Measurements from ENCODE around the gene IVD.

Gene IVD

DNA sequence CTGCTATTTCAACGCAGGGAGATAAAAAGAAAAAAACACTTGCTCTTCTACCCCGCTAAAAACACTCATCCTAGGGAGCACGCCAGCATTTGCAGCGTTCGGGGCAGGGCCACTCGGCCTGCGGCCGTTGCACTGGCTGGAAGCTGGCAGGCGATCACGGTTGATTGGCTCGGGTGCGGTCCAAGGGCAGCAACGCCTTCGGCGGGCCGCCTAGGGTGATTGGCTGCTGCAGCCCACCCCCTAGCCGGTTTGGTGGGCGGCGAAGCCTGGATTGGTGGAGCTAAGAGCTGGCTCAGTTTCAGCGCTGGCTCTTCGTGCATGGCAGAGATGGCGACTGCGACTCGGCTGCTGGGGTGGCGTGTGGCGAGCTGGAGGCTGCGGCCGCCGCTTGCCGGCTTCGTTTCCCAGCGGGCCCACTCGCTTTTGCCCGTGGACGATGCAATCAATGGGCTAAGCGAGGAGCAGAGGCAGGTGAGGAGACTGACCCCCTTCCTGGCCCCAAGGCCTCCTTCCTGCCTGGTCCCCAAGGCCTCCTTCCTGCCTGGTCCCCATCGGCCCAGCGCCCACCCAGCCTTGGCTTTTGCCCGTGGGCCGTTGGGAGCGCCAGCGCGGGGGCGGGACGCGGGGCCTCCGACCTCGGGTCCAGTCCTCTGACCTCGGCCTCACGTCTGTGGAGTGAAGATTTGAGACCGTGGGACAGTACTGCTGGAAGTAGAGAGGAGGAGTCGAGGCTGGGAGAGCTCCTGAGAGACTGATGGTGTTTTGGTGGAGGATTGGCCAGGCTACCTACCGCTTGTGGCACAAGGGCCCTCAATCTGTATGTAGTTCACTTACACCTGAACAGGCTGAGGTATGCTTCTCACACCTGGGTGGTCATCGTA is at the start of gene IVD:
IVD (plus strand) TSS at position 295 of the 881 bp plus-strand sequence; CDS start at position 328, 33 bp downstream.
- DNase-seq, result peak; percentile 92

- no peak for DNase-seq
Observed at GRCh38 chr15:40355976-40356585, 49.5 kb upstream of the IVD start.

DNA sequence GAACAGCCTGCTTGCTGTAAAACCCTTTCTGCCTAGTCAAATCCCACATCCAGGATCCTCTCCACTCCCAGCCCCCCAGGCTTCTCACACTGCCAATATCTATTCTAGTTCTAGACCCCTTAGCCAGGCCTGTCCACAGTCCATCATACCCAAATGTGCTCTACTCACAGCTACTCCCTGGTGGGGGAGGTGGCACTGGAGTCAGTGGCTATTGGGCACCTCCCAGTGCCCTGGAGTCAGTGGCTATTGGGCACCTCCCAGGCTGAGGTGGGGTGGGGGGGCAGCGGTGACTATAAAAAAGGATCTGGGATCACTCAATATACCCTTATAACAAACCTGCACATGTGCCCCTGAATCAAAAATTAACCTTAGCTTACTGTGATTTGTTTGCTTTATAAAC is 48.3 kb upstream of the IVD start:
- DNase-seq, result no peak

DNA sequence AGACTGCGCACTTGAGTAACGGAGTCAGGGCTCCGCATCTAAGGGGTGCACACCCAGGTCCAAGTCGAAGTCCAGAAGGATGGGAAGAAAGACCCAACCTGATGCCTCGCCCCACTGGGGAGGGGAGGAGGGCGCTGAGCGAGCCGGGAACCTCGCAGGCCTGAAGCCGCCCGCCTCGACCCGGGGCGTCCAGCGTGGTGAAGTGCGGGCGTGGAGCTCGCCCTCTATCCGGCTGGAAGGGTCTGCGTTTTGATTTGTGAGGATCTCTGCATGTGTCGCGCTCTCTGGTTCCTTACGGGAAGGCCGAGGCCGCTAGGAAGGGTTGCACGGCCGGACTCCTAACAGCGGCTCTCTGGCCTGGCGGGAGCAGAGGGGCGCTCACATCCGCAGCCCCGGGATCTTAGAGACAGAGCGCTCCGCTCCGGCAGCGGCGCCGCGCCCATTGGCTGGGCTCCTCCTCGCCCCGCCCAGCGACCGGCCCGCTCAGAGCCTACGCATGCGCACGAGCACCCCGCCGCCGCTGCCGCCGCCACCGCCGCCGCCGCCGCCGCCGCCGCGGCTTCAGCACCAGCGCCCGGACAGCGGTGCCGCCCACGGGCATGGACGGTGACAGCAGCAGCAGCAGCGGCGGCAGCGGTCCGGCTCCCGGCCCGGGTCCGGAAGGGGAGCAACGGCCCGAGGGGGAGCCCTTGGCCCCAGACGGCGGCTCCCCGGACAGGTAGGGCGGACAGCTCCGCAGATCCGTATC is 47.7 kb upstream of the IVD start, which contains the start of gene DISP2:
DISP2 (plus strand) TSS at position 497 of the 748 bp plus-strand sequence; CDS start at position 600, 103 bp downstream.
- peak; percentile 66 for DNase-seq

DNA sequence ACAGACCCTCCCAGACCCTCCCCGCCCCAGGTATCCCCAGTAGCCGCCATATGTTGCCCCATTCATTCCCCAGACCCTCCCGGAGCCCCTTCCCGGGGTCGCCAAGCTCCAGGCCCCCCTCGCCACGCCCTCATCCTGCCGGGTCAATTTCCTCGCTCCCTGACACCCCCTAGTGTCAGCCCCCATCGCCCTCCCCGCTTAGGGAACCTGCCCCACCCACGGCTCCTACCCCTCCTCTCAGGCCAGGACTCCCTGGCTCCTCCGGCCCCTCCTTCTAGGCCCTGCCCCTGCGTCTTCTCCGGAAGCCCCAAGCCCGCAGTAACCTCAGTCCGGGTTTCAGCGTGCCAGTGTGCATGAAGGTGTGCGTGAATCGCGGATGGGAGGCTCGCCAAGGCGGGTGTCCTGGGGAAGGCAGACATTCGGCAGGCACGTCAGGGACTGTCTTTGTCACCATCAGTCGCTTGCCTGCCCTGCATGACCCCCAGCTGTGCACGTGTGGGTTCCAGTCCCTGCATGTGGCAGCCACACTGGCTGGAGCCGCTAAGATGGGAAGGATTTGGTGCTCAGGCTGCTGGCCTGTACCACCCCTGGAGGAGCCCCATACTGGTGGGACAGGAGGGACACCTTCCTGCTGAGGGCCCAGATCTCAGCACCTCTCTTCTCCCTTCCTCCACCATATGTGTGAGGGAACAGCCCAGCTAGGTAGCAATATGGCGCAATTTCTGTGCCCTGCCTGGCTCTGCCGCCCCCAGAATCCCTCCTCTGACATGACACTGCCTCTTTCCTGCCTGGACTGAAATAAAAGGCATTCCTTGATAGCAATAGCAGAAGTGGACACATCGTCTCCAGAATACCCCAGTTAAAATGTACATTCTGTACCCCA is 46.9 kb upstream of the IVD start:
- DNase-seq, result no peak

DNA sequence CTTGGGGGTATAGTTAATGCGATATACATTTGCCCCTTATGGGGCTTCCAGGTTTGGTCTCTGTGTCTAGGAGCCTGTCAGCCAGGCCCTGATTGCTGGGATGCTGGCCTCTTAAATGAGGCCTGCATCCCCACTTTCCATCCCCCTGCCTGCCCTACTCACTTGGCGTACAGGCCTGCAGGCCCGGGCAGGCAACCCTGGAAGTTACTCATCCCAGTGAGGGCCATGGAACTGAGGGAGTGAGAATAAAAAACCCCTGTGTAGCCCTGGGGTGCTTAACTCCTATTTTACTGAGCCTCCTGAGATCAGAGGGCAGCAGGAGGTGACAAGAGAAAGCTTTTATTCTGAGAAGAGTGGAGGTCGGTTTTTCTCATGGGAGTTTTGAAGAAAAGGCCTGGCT is 45.6 kb upstream of the IVD start:
- no peak for DNase-seq

DNA sequence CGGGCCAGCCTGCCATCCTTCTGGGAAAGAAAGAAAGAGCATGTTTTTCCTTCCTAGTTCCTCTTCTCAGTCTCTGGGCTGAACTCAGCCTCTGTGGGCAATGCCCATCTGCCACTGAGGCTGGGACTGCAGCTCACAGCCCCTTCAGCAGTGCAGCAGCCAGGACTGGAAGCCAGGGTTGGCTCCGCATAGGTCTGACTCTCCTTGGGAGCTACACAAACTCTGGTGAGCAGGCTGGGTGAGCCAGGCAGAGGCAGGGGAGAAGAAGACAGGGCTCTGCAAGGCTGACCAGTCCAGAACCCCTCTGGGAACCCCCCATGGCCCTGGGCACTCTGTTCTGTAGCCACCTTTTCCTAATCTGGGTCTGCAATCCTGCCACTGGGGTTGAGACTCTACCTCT is 44.0 kb upstream of the IVD start:
- DNase-seq, result no peak

- DNase-seq, result no peak
Observed at GRCh38 chr15:40363611-40364010, 42.0 kb upstream of the IVD start.

- no peak for DNase-seq
Observed at GRCh38 chr15:40364251-40364650, 41.3 kb upstream of the IVD start.

GRCh38 chr15:40365016-40365415 is 40.6 kb upstream of the IVD start:
- no peak for DNase-seq

DNA sequence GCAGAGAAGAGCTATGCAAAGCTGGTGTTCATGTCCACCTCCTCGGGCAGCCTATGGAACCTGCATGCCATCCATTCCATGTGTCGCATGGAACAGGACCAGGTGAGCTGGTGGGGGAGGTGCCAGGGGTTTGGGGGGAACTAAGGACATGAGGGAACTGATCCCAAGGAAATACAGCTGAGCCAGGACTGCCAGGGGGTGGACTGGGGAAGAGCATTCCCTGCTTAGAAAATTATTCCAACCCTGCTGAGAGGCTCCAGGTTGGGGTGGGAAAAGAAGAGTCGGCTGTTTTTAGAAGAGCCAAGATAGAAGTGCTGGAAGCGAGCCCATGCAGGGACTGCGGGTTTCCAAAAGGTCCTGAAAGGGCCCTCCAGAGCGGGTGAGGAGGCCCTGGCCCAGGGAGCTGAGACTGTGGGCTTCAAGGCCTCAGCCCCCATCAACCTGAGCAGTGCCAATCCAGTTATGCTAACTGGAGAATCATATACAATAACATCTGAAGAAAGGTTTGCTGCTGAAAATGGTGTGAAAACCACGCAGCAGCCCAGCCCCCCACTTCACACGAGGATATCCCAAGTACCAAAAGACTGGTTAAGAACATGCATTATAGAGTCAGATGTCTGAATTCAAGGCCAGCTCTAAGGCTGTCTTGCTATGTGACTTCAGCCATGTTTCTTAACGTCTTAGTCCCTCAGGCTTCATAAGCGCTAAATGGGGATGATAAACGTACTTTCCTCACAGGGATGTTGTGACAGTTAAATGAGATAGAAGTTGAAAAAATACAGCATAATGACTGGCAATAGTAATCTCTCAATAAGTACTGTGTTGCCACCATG is 39.8 kb upstream of the IVD start:
- DNase-seq, result no peak

DNA sequence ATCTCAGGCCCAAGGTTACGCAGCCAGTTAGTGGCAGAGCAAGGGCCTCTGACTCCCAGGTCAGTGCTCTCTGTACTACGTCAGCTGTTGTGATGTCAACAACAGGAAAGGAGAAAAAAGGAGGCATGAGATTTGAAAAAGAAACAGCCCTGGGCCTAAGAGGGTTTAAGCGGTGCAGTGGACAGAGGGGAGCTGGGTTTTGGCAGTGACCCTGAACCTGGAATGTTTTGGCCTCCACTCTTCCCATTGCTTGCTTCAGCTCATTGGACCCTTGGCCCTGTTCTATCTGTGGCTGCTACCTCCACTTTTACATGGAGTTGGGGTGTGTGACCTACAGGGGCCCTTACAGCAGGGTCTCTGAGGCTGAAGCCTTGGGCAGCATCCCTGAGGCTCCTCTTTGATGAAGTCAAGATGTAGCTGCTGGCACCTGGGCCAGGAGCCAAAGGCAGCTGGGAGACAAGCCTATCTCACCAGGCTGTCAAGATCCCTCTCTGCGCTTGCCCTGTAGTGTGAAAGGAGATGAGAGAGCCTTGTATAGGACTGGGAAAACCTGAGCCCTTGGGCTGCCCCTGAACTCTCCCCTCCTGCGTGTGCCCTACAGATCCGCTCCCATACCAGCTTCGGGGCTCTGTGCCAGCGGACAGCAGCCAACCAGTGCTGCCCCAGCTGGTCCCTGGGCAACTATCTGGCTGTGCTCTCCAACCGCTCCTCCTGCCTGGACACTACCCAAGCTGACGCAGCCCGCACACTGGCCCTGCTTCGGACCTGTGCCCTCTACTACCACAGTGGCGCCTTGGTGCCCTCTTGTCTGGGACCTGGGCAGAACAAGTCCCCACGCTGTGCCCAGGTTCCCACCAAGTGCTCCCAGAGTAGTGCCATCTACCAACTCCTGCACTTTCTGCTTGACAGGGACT is 38.9 kb upstream of the IVD start:
- DNase-seq, result no peak

GRCh38 chr15:40367371-40367685 is 38.3 kb upstream of the IVD start:
- DNase-seq, result no peak

GRCh38 chr15:40367686-40368611 is 37.6 kb upstream of the IVD start:
- DNase-seq, result peak; percentile 50

DNA sequence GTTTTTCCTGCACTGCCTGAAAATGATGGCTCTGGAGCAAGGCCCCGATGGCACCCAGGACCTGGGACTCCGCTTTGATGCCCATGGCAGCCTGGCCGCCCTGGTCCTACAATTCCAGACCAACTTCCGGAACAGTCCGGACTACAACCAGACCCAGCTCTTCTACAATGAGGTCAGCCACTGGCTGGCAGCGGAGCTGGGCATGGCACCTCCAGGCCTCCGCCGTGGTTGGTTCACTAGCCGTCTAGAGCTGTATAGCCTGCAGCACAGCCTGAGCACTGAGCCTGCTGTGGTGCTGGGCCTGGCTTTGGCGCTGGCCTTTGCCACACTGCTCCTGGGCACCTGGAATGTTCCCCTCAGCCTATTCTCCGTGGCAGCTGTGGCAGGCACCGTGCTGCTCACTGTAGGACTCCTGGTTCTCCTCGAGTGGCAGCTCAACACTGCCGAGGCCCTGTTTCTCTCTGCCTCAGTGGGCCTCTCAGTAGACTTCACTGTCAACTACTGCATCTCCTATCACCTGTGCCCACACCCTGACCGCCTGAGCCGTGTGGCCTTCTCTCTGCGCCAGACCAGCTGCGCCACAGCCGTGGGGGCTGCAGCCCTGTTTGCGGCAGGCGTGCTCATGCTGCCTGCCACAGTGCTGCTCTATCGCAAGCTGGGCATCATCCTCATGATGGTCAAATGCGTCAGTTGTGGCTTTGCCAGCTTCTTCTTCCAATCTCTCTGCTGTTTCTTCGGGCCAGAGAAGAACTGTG is 36.7 kb upstream of the IVD start:
- no peak for DNase-seq

DNA sequence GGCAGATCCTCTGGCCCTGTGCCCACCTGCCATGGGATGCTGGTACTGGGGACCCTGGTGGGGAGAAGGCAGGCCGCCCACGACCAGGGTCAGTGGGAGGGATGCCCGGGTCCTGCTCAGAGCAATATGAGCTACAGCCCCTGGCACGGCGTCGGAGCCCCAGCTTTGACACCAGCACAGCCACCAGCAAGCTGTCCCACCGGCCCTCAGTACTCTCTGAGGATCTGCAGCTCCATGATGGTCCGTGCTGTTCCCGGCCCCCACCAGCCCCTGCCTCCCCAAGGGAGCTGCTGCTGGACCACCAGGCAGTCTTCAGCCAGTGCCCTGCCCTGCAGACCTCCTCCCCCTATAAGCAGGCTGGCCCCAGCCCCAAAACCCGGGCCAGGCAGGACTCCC is 36.1 kb upstream of the IVD start:
- DNase-seq, result no peak

GRCh38 chr15:40369971-40370370 is 35.6 kb upstream of the IVD start:
- DNase-seq, result no peak

- DNase-seq, result no peak
Observed at GRCh38 chr15:40372981-40373380, 32.6 kb upstream of the IVD start.

DNA sequence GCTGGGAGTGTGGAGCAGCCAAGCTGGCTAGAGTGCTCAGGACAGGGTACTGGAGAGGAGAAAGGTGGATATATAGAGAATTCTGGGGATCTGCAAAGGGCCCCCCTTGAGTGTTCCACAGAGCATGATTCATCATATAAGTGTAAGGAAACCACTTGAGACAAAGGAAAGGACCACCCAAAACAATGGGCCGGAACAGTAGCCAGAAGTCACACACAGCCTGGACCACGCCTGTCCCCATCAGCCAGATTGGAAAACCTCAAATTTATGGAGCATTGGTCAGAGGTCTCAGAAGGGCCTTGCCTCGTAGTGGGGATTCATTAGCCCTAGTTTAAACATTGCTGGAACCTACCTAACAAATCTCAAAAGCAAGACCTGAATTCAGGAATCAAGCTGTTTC is 28.0 kb upstream of the IVD start:
- no peak for DNase-seq
